Cortex of kidney (tissue), 1 donor: ENCODE data around the gene CLOCK.

ENCODE experiments used
- DNase-seq: peaks from one replicate; lab custom pipeline; 2025; lab: John Stamatoyannopoulos, UW

Gene CLOCK

DNA sequence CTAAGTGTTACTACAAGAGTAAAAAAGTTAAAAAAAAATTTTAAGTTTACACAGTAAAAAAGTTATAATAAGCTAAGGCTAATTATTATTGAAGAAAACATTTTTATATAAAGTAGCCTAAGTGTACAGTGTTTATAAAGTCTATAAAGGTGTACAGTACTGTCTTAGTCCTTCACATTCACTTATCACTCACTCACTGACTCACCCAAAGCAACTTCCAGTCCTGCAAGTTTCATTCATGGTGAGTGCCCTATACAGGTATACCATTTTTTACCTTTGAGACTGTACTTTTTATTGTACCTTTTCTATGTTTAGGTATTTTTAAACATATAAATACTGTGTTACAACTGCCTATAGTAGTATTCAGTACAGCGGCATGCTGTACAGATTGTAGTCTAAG, 76.7 kb downstream of the CLOCK start:
- DNase-seq, result no peak

GRCh38 chr4:55468724-55469123, 78.0 kb downstream of the CLOCK start:
- no peak for DNase-seq

DNA sequence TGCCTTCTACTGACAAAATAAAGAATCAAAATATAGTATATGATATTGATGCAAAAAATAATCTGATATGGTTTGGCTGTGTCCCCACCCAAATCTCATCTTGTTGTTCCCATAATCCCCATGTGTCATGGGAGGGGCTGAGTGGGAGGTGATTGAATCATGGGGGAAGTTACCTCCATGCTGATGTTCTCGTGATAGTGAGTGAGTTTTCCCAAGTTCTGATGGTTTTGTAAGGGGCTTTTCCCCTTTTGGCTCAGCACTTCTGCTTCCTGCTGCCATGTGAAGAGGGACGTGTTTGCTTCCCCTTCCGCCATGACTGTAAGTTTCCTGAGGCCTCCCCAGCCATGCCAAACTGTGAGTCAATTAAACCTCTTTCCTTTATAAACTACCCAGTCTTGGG, 80.7 kb downstream of the CLOCK start:
- no peak for DNase-seq

DNA sequence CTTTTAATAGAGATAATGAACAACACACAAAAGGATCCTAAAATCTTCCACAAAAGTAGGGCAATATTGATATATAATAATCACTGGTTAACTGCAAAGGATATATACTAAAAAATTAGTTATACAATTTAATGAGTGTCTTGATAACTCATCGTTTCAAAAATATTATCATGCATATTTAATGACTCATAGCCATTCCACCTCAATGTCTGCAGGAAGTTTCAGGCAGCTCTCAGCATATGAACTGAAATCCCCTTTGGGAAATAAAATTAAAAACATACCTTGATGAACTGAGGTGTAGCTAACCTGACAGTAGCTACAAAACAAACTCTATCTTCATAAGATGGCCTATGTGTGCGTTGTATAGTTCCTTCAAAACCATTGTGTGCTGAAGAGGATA, 88.1 kb downstream of the CLOCK start:
- DNase-seq, result no peak

- no peak for DNase-seq
These were observed 88.5 kb downstream of the CLOCK start for GRCh38 chr4:55458164-55458563.

- no peak for DNase-seq
These were observed 96.1 kb downstream of the CLOCK start for GRCh38 chr4:55450566-55450965.

- no peak for DNase-seq
These were observed 98.9 kb downstream of the CLOCK start for GRCh38 chr4:55447831-55448230.

- DNase-seq, result no peak
These were observed 99.5 kb downstream of the CLOCK start for GRCh38 chr4:55447108-55447708.

DNA sequence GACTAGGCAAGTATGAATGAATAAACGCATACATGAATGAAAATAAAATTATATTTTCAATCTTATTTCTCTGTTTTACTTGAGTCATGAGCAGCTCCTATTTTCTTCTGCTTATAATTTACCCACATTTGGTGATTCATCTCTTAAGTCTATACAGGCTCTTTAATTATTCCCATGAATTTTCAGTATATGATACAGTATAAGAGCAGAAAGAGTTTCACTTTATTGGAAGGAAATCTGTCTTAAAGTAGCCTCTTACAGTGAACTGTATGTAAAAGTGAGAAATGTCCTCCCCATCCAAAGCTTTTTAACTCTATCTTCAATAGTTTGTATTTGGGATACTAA, 100.2 kb downstream of the CLOCK start:
- no peak for DNase-seq

- DNase-seq, result no peak
These were observed 100.7 kb downstream of the CLOCK start for GRCh38 chr4:55445921-55446577.

- no peak for DNase-seq
These were observed 101.9 kb downstream of the CLOCK start for GRCh38 chr4:55444827-55445226.

- no peak for DNase-seq
These were observed 104.2 kb downstream of the CLOCK start for GRCh38 chr4:55442541-55442940.

DNA sequence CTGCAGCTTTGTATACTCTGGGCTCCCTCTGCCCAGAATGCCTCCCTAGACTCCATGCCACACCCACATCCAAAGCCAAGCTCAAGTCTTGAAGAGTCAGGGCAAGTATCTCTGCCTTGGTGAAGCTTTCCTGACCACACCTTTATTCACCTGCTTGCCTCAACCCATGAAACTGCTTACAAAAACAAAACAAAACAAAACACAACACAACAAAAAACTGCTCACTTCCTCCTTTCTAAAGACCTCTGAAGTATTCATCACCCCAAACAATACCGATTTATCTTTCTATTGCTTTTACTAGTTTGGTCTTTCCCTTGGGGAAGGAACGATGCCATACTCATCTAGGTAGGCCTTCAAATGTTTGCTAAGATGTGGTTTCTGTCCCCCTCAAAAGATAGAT, 105.9 kb downstream of the CLOCK start:
- DNase-seq, result no peak

GRCh38 chr4:55439023-55439422, 107.7 kb downstream of the CLOCK start:
- no peak for DNase-seq

- DNase-seq, result no peak
These were observed 108.4 kb downstream of the CLOCK start for GRCh38 chr4:55438314-55438713.

DNA sequence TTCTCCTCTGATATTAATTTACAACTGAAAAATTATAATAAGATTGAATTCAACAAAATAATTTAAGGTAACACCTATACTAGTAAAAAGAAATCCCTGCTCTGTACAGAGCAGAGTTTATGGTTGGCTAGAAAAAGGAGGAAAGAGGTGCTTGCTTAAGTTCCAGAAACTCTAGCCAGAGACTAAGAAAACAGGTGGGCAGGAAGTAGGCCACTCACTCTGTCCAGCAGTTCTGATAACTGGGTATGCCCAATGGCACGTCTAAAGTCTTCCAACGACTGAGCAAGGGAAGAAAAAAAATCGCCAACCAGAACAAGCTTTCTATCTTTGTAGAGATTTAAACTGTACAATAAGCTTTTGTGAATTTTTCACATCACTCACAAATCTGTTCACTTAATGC, 108.9 kb downstream of the CLOCK start:
- DNase-seq, result no peak

- DNase-seq, result no peak
These were observed 109.3 kb downstream of the CLOCK start for GRCh38 chr4:55437356-55437796.

- DNase-seq, result no peak
These were observed 111.4 kb downstream of the CLOCK start for GRCh38 chr4:55435141-55435841.

GRCh38 chr4:55431710-55432336, 114.9 kb downstream of the CLOCK start:
- DNase-seq, result no peak

DNA sequence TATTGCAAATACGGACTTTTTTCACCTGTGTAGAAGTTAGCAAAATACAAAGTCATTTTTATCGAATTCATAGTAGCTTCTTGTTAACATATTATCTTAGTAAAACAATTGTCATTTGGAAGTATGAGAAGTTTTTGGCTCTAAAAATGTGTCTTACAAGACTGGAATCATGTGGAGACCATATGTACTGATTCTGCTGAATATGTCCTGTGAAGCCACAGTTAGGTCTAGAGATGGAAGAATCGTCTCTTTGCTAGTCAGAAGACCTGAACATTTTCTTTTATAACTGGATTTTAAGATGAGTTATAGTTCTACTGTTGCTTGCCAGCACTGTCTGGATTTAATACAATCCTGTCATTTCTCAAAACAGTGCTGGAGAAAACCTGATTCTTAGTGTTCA, 121.9 kb downstream of the CLOCK start:
- DNase-seq, result no peak

- no peak for DNase-seq
These were observed 130.5 kb downstream of the CLOCK start for GRCh38 chr4:55416176-55416575.

- DNase-seq, result no peak
These were observed 135.1 kb downstream of the CLOCK start for GRCh38 chr4:55411621-55412020.

DNA sequence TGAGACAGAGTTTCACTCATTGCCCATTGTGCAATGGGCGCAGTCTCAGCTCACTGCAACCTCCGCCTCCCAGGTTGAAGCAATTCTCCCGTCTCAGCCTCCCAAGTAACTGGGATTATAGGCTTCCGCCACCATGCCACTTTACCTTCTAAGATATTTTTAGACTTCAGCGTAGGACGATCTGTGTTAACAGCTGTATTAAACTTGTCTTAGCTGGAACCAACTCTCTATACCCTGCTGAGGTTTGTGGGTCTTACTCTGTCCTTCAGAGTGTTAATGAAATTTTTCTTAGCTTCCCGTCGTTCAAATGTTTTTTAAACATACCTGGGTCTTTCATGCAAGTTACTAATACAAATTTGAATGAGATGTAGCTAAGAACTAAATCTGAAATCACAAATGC, 136.3 kb downstream of the CLOCK start:
- DNase-seq, result no peak
